HEK293 (cell line): ENCODE results near the gene SLC26A8.

Experiments
- CTCF ChIA-PET: fragments of 350-600 bp; formaldehyde crosslinking; extraction: SDS; loops from one replicate; lab custom pipeline; 2021; ENCODE audit warnings: antibody characterized with exemption; lab: Yijun Ruan, JAX
- POLR2A ChIA-PET: fragments of 300-600 bp; formaldehyde crosslinking; extraction: SDS; loops from one replicate; lab custom pipeline; 2020; ENCODE audit warnings: antibody characterized with exemption, inconsistent platforms; lab: Yijun Ruan, JAX
- H3K27ac ChIP-seq: fragments of 200-500 bp; sonication (Bioruptor generic); 2 replicates; pipeline ENCODE4 v1.5.1; 2014; ENCODE audit warnings: low read depth, low read length, control low read depth, inconsistent platforms; ENCODE audit errors: extremely low read depth
- H3K36me3 ChIP-seq, 2 experiments: fragments of 200-500 bp in 1 of 2; sonication (Bioruptor generic) in 1 of 2; 1 replicate in 1 of 2; 2 replicates in 1 of 2; pipeline ENCODE4 v1.5.1; 2014 to 2017; ENCODE audit warnings: inconsistent platforms in 2 of 2, low read length in 2 of 2; ENCODE audit not compliant: control insufficient read depth in 2 of 2, insufficient read depth in 1 of 2
- H3K4me1 ChIP-seq: fragments of 200-500 bp; sonication (Bioruptor generic); 2 replicates; pipeline ENCODE4 v1.5.1; 2014; ENCODE audit warnings: mild to moderate bottlenecking, low read length, inconsistent platforms; ENCODE audit not compliant: control insufficient read depth, insufficient read depth
- H3K4me3 ChIP-seq: 2 replicates; pipeline ENCODE4 v1.5.1; 2011; ENCODE audit warnings: low read depth, mild to moderate bottlenecking, control low read depth, low read length, moderate library complexity
- H3K9me3 ChIP-seq: fragments of 200-500 bp; sonication (Bioruptor generic); 2 replicates; pipeline ENCODE4 v1.5.1; 2014; ENCODE audit warnings: low read depth, low read length, inconsistent platforms; ENCODE audit not compliant: control insufficient read depth, insufficient read depth
- GLIS2 ChIP-seq: fragments of 450-650 bp; formaldehyde crosslinking; IDR thresholded peaks from 2 replicates; pipeline ENCODE4 v1.5.1; 2016; ENCODE audit warnings: missing biosample characterization, missing genetic modification characterization
- ZNF202 ChIP-seq: fragments of 450-650 bp; formaldehyde crosslinking; IDR thresholded peaks from 2 replicates; pipeline ENCODE4 v1.5.1; 2016; ENCODE audit warnings: missing biosample characterization, missing genetic modification characterization, borderline replicate concordance
- ZNF302 ChIP-seq: fragments of 450-650 bp; formaldehyde crosslinking; IDR thresholded peaks from 2 replicates; pipeline ENCODE4 v1.5.1; 2016; ENCODE audit warnings: missing biosample characterization, missing genetic modification characterization, low read depth
- ZNF350 ChIP-seq: fragments of 450-650 bp; formaldehyde crosslinking; IDR thresholded peaks from 2 replicates; pipeline ENCODE4 v1.5.0; 2017; ENCODE audit warnings: missing biosample characterization, mild to moderate bottlenecking, missing genetic modification characterization
- TF ChIP-seq, protein P1 (sequence below): fragments of 450-650 bp; formaldehyde crosslinking; IDR thresholded peaks from 2 replicates; pipeline ENCODE4 v1.5.1; 2016; ENCODE audit warnings: missing biosample characterization, missing genetic modification characterization
- TF ChIP-seq, protein P2 (sequence below): fragments of 450-650 bp; formaldehyde crosslinking; IDR thresholded peaks from 2 replicates; pipeline ENCODE4 v1.5.1; 2016; ENCODE audit warnings: missing biosample characterization, missing genetic modification characterization, borderline replicate concordance
- TF ChIP-seq, protein P3 (sequence below): fragments of 450-650 bp; formaldehyde crosslinking; IDR thresholded peaks from 2 replicates; pipeline ENCODE4 v1.5.1; 2017; ENCODE audit warnings: missing biosample characterization, missing genetic modification characterization
- TF ChIP-seq, protein P4 (sequence below): fragments of 450-650 bp; formaldehyde crosslinking; IDR thresholded peaks from 2 replicates; pipeline ENCODE4 v1.5.1; 2016; ENCODE audit warnings: missing biosample characterization, missing genetic modification characterization

The SLC26A8 gene, protein sequence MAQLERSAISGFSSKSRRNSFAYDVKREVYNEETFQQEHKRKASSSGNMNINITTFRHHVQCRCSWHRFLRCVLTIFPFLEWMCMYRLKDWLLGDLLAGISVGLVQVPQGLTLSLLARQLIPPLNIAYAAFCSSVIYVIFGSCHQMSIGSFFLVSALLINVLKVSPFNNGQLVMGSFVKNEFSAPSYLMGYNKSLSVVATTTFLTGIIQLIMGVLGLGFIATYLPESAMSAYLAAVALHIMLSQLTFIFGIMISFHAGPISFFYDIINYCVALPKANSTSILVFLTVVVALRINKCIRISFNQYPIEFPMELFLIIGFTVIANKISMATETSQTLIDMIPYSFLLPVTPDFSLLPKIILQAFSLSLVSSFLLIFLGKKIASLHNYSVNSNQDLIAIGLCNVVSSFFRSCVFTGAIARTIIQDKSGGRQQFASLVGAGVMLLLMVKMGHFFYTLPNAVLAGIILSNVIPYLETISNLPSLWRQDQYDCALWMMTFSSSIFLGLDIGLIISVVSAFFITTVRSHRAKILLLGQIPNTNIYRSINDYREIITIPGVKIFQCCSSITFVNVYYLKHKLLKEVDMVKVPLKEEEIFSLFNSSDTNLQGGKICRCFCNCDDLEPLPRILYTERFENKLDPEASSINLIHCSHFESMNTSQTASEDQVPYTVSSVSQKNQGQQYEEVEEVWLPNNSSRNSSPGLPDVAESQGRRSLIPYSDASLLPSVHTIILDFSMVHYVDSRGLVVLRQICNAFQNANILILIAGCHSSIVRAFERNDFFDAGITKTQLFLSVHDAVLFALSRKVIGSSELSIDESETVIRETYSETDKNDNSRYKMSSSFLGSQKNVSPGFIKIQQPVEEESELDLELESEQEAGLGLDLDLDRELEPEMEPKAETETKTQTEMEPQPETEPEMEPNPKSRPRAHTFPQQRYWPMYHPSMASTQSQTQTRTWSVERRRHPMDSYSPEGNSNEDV

DNA sequence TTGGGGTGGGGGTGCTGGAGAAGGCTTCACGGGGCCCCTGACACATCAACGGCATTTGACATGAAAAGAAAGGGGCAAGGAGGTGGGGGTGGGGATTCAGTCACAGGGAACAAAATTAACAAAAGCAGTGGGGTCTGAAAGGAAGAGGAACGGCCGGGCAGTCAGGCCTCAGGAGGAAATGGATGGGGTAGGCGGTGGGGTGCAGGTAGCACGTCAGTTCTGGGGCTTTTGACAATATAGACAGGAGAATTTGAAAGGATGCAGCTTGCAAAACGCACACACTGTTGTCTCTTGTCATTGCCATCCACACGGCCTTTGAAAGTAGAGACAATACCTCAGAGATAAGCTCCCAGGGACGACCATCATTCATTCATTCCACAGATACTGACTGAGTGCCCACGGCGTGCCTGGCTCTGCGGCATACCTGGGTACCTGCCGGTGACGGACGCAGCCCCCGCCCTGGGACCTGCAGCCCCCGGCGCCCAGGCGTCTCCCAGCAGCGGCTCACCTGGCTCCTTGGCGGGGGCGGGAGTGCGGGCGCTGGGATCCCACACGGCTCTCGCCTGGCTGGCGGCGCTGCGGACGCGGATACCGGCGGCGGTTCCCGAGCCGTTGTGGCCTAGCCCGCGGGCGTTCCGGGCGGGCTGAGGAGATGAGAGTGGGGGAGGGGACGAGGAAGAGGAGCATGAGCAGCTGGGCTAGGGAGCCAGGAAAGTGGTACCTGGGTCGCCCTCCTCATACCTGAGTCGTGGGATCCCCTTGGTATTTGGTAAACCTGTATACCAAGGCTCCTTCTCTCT, at the start of gene SLC26A8:
SLC26A8 (minus strand) TSS at position 646 of the 800 bp plus-strand sequence. CDS start 4,934 bp downstream, outside the sequence.
- POLR2A ChIA-PET: no interaction called here
- H3K36me3 ChIP-seq: no peaks in the 10 kb centered on the region
- no peak within 1 kb of the TSS for H3K4me3 ChIP-seq
- TF ChIP-seq ZNF202 (tag by site-specific recombination): no peak
- TF ChIP-seq, protein P1, sequence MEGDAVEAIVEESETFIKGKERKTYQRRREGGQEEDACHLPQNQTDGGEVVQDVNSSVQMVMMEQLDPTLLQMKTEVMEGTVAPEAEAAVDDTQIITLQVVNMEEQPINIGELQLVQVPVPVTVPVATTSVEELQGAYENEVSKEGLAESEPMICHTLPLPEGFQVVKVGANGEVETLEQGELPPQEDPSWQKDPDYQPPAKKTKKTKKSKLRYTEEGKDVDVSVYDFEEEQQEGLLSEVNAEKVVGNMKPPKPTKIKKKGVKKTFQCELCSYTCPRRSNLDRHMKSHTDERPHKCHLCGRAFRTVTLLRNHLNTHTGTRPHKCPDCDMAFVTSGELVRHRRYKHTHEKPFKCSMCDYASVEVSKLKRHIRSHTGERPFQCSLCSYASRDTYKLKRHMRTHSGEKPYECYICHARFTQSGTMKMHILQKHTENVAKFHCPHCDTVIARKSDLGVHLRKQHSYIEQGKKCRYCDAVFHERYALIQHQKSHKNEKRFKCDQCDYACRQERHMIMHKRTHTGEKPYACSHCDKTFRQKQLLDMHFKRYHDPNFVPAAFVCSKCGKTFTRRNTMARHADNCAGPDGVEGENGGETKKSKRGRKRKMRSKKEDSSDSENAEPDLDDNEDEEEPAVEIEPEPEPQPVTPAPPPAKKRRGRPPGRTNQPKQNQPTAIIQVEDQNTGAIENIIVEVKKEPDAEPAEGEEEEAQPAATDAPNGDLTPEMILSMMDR: no peak
- no peak for TF ChIP-seq ZNF350
- H3K9me3 ChIP-seq: no peaks in the 10 kb centered on the region
- CTCF ChIA-PET: interaction anchor here (3.5 kb wide), 1 partner anchor 71 kb away, joined by 25 read pairs; no protein-coding TSS in a partner anchor
- H3K27ac ChIP-seq: no peak within 1 kb of the TSS
- H3K4me1 ChIP-seq: peaks cover 3% of the 10 kb centered on the region; the same call in 1 of the 2 replicates

DNA sequence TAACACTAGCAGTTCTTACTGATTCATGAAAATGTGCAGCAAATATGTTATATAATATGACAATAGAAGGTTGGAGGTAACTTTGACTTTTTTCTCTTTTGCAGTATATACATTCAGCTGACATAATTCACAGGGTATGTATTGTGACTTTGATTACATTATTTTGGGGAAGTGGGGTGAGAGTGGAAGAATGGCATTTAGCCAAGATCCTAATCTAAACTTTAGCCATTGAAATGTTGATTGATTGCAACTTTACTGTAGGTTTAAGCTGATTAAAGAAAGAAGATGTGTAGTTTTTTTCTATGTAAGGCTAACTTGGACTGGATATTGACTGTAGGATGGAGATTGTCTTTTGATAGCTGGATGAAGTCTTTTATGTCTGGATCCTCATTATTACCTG, 49.1 kb upstream of the SLC26A8 start:
- POLR2A ChIA-PET: interaction anchor here (0.8 to 2.6 kb wide), 3 partner anchors 8 to 46 kb away, joined by 6 to 11 read pairs (median 8); partner anchors contain the start of gene MAPK14
- TF ChIP-seq ZNF302 (tag by site-specific recombination) (no peak), GLIS2 (tag by site-specific recombination) (no peak)
- TF ChIP-seq, protein P2, sequence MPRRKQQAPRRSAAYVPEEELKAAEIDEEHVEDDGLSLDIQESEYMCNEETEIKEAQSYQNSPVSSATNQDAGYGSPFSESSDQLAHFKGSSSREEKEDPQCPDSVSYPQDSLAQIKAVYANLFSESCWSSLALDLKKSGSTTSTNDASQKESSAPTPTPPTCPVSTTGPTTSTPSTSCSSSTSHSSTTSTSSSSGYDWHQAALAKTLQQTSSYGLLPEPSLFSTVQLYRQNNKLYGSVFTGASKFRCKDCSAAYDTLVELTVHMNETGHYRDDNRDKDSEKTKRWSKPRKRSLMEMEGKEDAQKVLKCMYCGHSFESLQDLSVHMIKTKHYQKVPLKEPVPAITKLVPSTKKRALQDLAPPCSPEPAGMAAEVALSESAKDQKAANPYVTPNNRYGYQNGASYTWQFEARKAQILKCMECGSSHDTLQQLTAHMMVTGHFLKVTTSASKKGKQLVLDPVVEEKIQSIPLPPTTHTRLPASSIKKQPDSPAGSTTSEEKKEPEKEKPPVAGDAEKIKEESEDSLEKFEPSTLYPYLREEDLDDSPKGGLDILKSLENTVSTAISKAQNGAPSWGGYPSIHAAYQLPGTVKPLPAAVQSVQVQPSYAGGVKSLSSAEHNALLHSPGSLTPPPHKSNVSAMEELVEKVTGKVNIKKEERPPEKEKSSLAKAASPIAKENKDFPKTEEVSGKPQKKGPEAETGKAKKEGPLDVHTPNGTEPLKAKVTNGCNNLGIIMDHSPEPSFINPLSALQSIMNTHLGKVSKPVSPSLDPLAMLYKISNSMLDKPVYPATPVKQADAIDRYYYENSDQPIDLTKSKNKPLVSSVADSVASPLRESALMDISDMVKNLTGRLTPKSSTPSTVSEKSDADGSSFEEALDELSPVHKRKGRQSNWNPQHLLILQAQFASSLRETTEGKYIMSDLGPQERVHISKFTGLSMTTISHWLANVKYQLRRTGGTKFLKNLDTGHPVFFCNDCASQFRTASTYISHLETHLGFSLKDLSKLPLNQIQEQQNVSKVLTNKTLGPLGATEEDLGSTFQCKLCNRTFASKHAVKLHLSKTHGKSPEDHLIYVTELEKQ (tag by site-specific recombination): no peak
- TF ChIP-seq, protein P3, sequence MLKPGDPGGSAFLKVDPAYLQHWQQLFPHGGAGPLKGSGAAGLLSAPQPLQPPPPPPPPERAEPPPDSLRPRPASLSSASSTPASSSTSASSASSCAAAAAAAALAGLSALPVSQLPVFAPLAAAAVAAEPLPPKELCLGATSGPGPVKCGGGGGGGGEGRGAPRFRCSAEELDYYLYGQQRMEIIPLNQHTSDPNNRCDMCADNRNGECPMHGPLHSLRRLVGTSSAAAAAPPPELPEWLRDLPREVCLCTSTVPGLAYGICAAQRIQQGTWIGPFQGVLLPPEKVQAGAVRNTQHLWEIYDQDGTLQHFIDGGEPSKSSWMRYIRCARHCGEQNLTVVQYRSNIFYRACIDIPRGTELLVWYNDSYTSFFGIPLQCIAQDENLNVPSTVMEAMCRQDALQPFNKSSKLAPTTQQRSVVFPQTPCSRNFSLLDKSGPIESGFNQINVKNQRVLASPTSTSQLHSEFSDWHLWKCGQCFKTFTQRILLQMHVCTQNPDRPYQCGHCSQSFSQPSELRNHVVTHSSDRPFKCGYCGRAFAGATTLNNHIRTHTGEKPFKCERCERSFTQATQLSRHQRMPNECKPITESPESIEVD (tag by site-specific recombination): peak; percentile 61; the same call in 1 of the 2 replicates
- TF ChIP-seq, protein P4, sequence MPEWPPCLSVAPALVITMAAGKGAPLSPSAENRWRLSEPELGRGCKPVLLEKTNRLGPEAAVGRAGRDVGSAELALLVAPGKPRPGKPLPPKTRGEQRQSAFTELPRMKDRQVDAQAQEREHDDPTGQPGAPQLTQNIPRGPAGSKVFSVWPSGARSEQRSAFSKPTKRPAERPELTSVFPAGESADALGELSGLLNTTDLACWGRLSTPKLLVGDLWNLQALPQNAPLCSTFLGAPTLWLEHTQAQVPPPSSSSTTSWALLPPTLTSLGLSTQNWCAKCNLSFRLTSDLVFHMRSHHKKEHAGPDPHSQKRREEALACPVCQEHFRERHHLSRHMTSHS (tag by site-specific recombination): no peak
- Histone ChIP-seq H3K36me3 (peaks cover 0 to 31% of the 10 kb centered on the region in 2 experiments; a peak in 2 of 3 replicates), H3K9me3 (no peaks in the 10 kb centered on the region), H3K27ac (no peak overlapping the region), H3K4me1 (peaks cover 9% of the 10 kb centered on the region; the same call in 1 of the 2 replicates), H3K4me3 (no peak overlapping the region)
- CTCF ChIA-PET: interaction anchor here (0.6 to 11.1 kb wide), 7 partner anchors 9 to 235 kb away, joined by 3 to 85 read pairs (median 3); partner anchors contain the start of gene MAPK14
